Adrenal gland (tissue), 12 donors: ENCODE measurements around the gene MAGOH. TPM values are rescaled to one million over a fixed set of nuclear protein-coding genes. Genes with fewer than 3 reads are reported as not detected.

Source experiments
- DNase-seq, 7 donors: peaks; one replicate each; pipeline ENCODE4 v3.0.0-alpha.2; 2019 to 2020
- H3K27ac ChIP-seq, 5 donors: fragments of 200-600 bp; sonication (generic) in 4 of 5; 1 replicate in 3 of 5; 2 replicates in 2 of 5; pipeline versions ENCODE4 v1.5.1 to v1.8.0; 2016 to 2020; ENCODE audit warnings: mild to moderate bottlenecking in 1 of 5
- H3K27me3 ChIP-seq: fragments of 200-600 bp; 2 replicates; pipeline ENCODE4 v1.8.0; 2021
- H3K36me3 ChIP-seq, 2 donors: fragments of 200-600 bp; replicated peaks in 1 of 2; 1 replicate in 1 of 2; 2 replicates in 1 of 2; pipeline versions ENCODE4 v1.5.1 to v1.8.0; 2018 to 2022
- H3K4me1 ChIP-seq, 2 donors: fragments of 200-600 bp; replicated peaks in 1 of 2; 1 replicate in 1 of 2; 2 replicates in 1 of 2; pipeline versions ENCODE4 v1.5.1 to v1.8.0; 2018 to 2021
- H3K4me3 ChIP-seq, 4 donors: fragments of 200-600 bp; sonication (generic) in 3 of 4; one replicate each; pipeline ENCODE4 v1.5.1; 2016 to 2018
- H3K9me3 ChIP-seq, 3 donors: fragments of 200-600 bp; sonication (generic) in 1 of 3; replicated peaks in 1 of 3; 1 replicate in 2 of 3; 2 replicates in 1 of 3; pipeline versions ENCODE4 v1.5.1 to v1.8.0; 2016 to 2021
- POLR2A ChIP-seq, 2 donors: fragments of 450-650 bp; IDR thresholded peaks; one replicate each; pipeline ENCODE4 v1.6.1; 2017; ENCODE audit warnings: antibody characterized with exemption in 2 of 2, mild to moderate bottlenecking in 2 of 2, moderate library complexity in 1 of 2
- WGBS, 4 donors: extraction: QIAGEN DNeasy Blood & Tissue Kit in 2 of 4; methylation state at CpG; one replicate each; pipeline versions ENCODE4 v1.1.5 to v1.1.7; 2013 to 2017; 5-methylcytosine and 5-hydroxymethylcytosine counted together
- intact Hi-C, 2 donors: fragments of 100-400 bp; cut with DNase I; formaldehyde crosslinking; loops; one replicate each; pipeline versions ENCODE4 v1.14.1 to v1.15.0; 2022 to 2023
- polyA plus RNA-seq, 3 donors: library from polyadenylated mRNA; stranded (reverse); fragments of 200-250 nt in 2 of 3; fragments of 350-450 nt in 1 of 3; fragmentation: Illumina TruSeq in 1 of 3; extraction: RNeasy Lipid Tissue Mini Kit (QIAGEN cat#74804) in 1 of 3; gene quantifications; one replicate each; pipeline ENCODE4 v1.2.3, GENCODE V29; 2013 to 2014
- total RNA-seq, 9 donors: library from RNA; depleted of rRNA in 4 of 9; stranded (reverse); fragments of >200 nt in 4 of 9; fragments of 120-200 nt in 1 of 9; fragmentation: NEBNext Ultra II Directional in 1 of 9; extraction: Animal tissue kit (Norgen Biotek cat#: 25700) in 1 of 9; gene quantifications; one replicate each; pipeline versions ENCODE4 v1.1.0 to v1.2.4, GENCODE V29; 2013 to 2023
- TF ChIP-seq, protein P1 (sequence below), 6 experiments: fragments of 450-650 bp in 4 of 6; fragments of 200-600 bp in 2 of 6; sonication (generic) in 1 of 6; IDR thresholded peaks; 1 replicate in 5 of 6; 2 replicates in 1 of 6; pipeline versions ENCODE4 v1.5.1 to v1.8.0; 2016 to 2021; ENCODE audit warnings: antibody characterized with exemption in 6 of 6, mild to moderate bottlenecking in 2 of 6, moderate library complexity in 1 of 6
- donor health status: healthy with polysubstance abuse.
- donor health status: Bipolar disorder and iron deficiency.
- donor health status: DM: yes; HTN: yes; CAD: no.
- donor health status: DM: no; HTN: no; CAD: no.
- donor health status: DM: no; HTN: no; CAD: no.
- donor health status: DM: yes; HTN: yes; CAD: no.

MAGOH gene
- total and polyA plus RNA-seq, 12 donors: 14.5 to 119 (median 33.3) TPM

- H3K27ac ChIP-seq: no peak overlapping the region
- intact Hi-C loops: no loop called here
- no peaks in the 10 kb centered on the region for H3K27me3 ChIP-seq
- H3K36me3 ChIP-seq: no peaks in the 10 kb centered on the region
- no peak for DNase-seq
- 84 to 97% (median 90%) methylated on average over 6 to 9 of the region's 9 CpGs for WGBS, 4 donors
- H3K9me3 ChIP-seq: no peaks in the 10 kb centered on the region
- TF ChIP-seq, protein P1, sequence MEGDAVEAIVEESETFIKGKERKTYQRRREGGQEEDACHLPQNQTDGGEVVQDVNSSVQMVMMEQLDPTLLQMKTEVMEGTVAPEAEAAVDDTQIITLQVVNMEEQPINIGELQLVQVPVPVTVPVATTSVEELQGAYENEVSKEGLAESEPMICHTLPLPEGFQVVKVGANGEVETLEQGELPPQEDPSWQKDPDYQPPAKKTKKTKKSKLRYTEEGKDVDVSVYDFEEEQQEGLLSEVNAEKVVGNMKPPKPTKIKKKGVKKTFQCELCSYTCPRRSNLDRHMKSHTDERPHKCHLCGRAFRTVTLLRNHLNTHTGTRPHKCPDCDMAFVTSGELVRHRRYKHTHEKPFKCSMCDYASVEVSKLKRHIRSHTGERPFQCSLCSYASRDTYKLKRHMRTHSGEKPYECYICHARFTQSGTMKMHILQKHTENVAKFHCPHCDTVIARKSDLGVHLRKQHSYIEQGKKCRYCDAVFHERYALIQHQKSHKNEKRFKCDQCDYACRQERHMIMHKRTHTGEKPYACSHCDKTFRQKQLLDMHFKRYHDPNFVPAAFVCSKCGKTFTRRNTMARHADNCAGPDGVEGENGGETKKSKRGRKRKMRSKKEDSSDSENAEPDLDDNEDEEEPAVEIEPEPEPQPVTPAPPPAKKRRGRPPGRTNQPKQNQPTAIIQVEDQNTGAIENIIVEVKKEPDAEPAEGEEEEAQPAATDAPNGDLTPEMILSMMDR (IDR thresholded peaks at IDR 0.05): no peak
- TF ChIP-seq POLR2A (IDR thresholded peaks at IDR 0.05): no peak
- no peaks in the 10 kb centered on the region for H3K4me1 ChIP-seq
- H3K4me3 ChIP-seq: no peak overlapping the region
These were observed 42.8 kb upstream of the MAGOH start for GRCh38 chr1:53281133-53281532.

GRCh38 chr1:53280496-53280895 is 42.2 kb upstream of the MAGOH start:
- WGBS, 4 donors: 89 to 93% (median 93%) methylated on average over 8 of the region's 8 CpGs
- no peaks in the 10 kb centered on the region for H3K9me3 ChIP-seq
- H3K36me3 ChIP-seq: no peaks in the 10 kb centered on the region
- no peak for TF ChIP-seq POLR2A (IDR thresholded peaks at IDR 0.05)
- TF ChIP-seq, protein P1 (IDR thresholded peaks at IDR 0.05): no peak
- intact Hi-C loops: no loop called here
- no peak overlapping the region for H3K4me3 ChIP-seq
- DNase-seq: no peak
- no peak overlapping the region for H3K27ac ChIP-seq
- H3K27me3 ChIP-seq: no peaks in the 10 kb centered on the region
- no peaks in the 10 kb centered on the region for H3K4me1 ChIP-seq

GRCh38 chr1:53279296-53280200 is 41.2 kb upstream of the MAGOH start:
- H3K9me3 ChIP-seq: no peaks in the 10 kb centered on the region
- no peaks in the 10 kb centered on the region for H3K4me1 ChIP-seq
- intact Hi-C loops: loop anchor here (1.0 to 2.0 kb wide), 2 partner anchors 113 to 115 kb away; no protein-coding TSS in a partner anchor
- H3K27ac ChIP-seq: no peak overlapping the region
- no peak for DNase-seq
- 73 to 85% (median 79%) methylated on average over 9 to 14 of the region's 14 CpGs for WGBS, 4 donors
- H3K4me3 ChIP-seq: no peak overlapping the region
- H3K36me3 ChIP-seq: no peaks in the 10 kb centered on the region
- H3K27me3 ChIP-seq: no peaks in the 10 kb centered on the region
- TF ChIP-seq, protein P1 (IDR thresholded peaks at IDR 0.05): no peak
- no peak for TF ChIP-seq POLR2A (IDR thresholded peaks at IDR 0.05)

GRCh38 chr1:53278298-53278725 is 40.0 kb upstream of the MAGOH start:
- TF ChIP-seq POLR2A (IDR thresholded peaks at IDR 0.05): no peak
- TF ChIP-seq, protein P1 (IDR thresholded peaks at IDR 0.05): peak; percentile 76 to 97 (median 90)
- no peaks in the 10 kb centered on the region for H3K27me3 ChIP-seq
- 13 to 17% (median 16%) methylated on average over 8 of the region's 8 CpGs for WGBS, 4 donors

More at GRCh38 chr1:53278298-53278725, 40.0 kb upstream of the MAGOH start:
- no peaks in the 10 kb centered on the region for H3K9me3 ChIP-seq
- intact Hi-C loops: loop anchor here in 1 of 2 donors (2.0 kb wide), 1 partner anchor 114 kb away; no protein-coding TSS in a partner anchor
- DNase-seq: peak; percentile 36 to 80 (median 62)
- no peaks in the 10 kb centered on the region for H3K36me3 ChIP-seq
- H3K4me3 ChIP-seq: no peak overlapping the region
- no peaks in the 10 kb centered on the region for H3K4me1 ChIP-seq
- no peak overlapping the region for H3K27ac ChIP-seq
